Activated CD8-positive, alpha-beta memory T cell treated with anti-CD3 and anti-CD28 coated beads, Interleukin-2, amount 10 ng/mL, durations not matched to agents 7 days and 5 days (primary cell): ENCODE data around the gene CNOT10. TPM values are rescaled to one million over a fixed set of nuclear protein-coding genes. Genes with fewer than 3 reads are reported as not detected.
"Not testable (repeated sequence)": the region's sequence is repeated elsewhere in the genome, so short reads cannot be mapped to it uniquely, and the experiment has no call there.

Experiments
- ATAC-seq: fragments of 150-1000 bp; cut with Tn5 transposase; one replicate; pipeline ENCODE4 v1.10.0; 2021; ENCODE audit warnings: moderate library complexity
- CTCF ChIA-PET: fragments of 350-600 bp; sonication (Branson Sonifier 250); formaldehyde crosslinking; loops from one replicate; lab custom pipeline; 2021; ENCODE audit warnings: antibody characterized with exemption; lab: Charles Lee
- DNase-seq: peaks from one replicate; pipeline ENCODE4 v3.0.0-alpha.2; 2020
- H3K27ac Mint-ChIP-seq: one replicate; pipeline ENCODE4 v1.8.0; 2021; ENCODE audit warnings: mild to moderate bottlenecking, mixed read lengths
- H3K27me3 Mint-ChIP-seq: one replicate; pipeline ENCODE4 v1.8.0; 2021; ENCODE audit warnings: mixed read lengths
- H3K36me3 Mint-ChIP-seq: one replicate; pipeline ENCODE4 v1.8.0; 2021; ENCODE audit warnings: mild to moderate bottlenecking, mixed read lengths
- H3K4me1 Mint-ChIP-seq: one replicate; pipeline ENCODE4 v1.8.0; 2021; ENCODE audit warnings: mixed read lengths
- H3K4me3 Mint-ChIP-seq: one replicate; pipeline ENCODE4 v1.8.0; 2021; ENCODE audit warnings: mild to moderate bottlenecking, moderate library complexity, mixed read lengths
- H3K9me3 Mint-ChIP-seq: one replicate; pipeline ENCODE4 v1.8.0; 2022; ENCODE audit warnings: low read depth, mixed read lengths
- total RNA-seq, 2 experiments: library from RNA; stranded (reverse); gene quantifications; one replicate each; pipeline ENCODE4 v1.2.3, GENCODE V29; 2021

CNOT10 gene
- total RNA-seq, 2 experiments from 2014 or later: 52.8 to 55.4 TPM

- peaks cover 17% of the 10 kb centered on the region for H3K27me3 Mint-ChIP-seq
- CTCF ChIA-PET: interaction anchor here (0.7 to 1.6 kb wide), 3 partner anchors 16 to 1015 kb away, joined by 3 read pairs; no protein-coding TSS in a partner anchor
- DNase-seq, ATAC-seq, H3K9me3 Mint-ChIP-seq, H3K4me3 Mint-ChIP-seq, H3K27ac Mint-ChIP-seq, H3K4me1 Mint-ChIP-seq, H3K36me3 Mint-ChIP-seq: not testable (repeated sequence)
Observed at GRCh38 chr3:32669226-32669625, 15.8 kb upstream of the CNOT10 start.

DNA sequence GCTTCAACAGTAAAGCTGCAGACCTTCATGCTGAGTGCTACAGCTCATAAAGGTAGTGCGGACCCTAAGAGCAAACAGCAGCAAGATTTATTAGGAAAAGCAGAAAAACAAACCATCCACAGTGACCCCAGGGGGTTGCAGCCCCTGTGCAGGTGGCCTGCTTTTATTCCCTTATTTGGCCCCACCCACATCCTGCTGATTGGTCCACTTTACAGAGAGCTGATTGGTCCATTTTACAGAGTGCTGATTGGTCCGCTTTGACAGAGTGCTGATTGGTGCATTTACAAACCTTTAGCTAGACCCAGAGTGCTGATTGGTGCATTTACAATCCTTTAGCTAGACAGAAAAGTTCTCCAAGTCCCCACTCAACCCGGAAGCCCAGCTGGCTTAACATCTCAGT lies 11.3 kb upstream of the CNOT10 start:
- CTCF ChIA-PET: interaction anchor here (1.0 to 1.7 kb wide), 3 partner anchors 9 to 12 kb away, joined by 3 to 5 read pairs (median 3); partner anchors contain the start of gene CNOT10
- H3K27ac Mint-ChIP-seq, H3K9me3 Mint-ChIP-seq, H3K36me3 Mint-ChIP-seq, ATAC-seq, H3K4me3 Mint-ChIP-seq, DNase-seq, H3K4me1 Mint-ChIP-seq: not testable (repeated sequence)
- H3K27me3 Mint-ChIP-seq: peaks cover 10% of the 10 kb centered on the region

- Mint-ChIP-seq H3K27ac (no peak overlapping the region), H3K36me3 (no peaks in the 10 kb centered on the region), H3K4me1 (peaks cover 7% of the 10 kb centered on the region), H3K9me3 (no peaks in the 10 kb centered on the region), H3K4me3 (no peak overlapping the region), H3K27me3 (peaks cover 12% of the 10 kb centered on the region)
- ATAC-seq (no peak), DNase-seq (no peak)
- CTCF ChIA-PET: interaction anchor here (0.7 kb wide), 1 partner anchor 163 kb away, joined by 4 read pairs; no protein-coding TSS in a partner anchor
Observed at GRCh38 chr3:32675164-32675563, 9.8 kb upstream of the CNOT10 start.

DNA sequence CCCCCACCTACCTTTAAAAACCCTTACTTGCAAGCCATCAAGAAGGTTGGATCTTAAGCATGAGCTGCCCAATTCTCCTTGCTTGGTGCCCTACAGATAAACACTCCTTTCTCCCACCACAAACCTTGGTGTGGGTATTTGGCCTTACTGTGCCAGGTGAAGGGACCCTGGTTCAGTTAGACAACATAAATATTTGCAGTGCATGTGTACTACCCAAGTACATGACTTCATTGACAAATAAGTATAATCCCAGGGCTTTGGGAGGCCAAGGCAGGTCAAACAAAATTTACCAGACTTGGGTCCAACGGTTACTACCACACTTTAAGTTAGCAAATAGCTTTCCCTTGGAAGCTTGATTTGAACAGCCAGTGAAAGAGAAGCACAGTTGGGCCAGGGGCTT lies 9.3 kb upstream of the CNOT10 start:
- H3K36me3 Mint-ChIP-seq: no peaks in the 10 kb centered on the region
- no peak overlapping the region for H3K4me3 Mint-ChIP-seq
- no peak overlapping the region for H3K27ac Mint-ChIP-seq
- no peak for ATAC-seq
- CTCF ChIA-PET: no interaction called here
- H3K9me3 Mint-ChIP-seq: no peaks in the 10 kb centered on the region
- DNase-seq: no peak
- H3K4me1 Mint-ChIP-seq: peaks cover 7% of the 10 kb centered on the region
- H3K27me3 Mint-ChIP-seq: peaks cover 12% of the 10 kb centered on the region

GRCh38 chr3:32681811-32682210 lies 3.2 kb upstream of the CNOT10 start:
- Mint-ChIP-seq H3K4me1 (peaks cover 29% of the 10 kb centered on the region), H3K36me3 (peaks cover 2% of the 10 kb centered on the region), H3K27ac (no peak overlapping the region), H3K27me3 (peaks cover 6% of the 10 kb centered on the region), H3K4me3 (no peak overlapping the region), H3K9me3 (no peaks in the 10 kb centered on the region)
- CTCF ChIA-PET: no interaction called here
- DNase-seq: no peak
- no peak for ATAC-seq

GRCh38 chr3:32684029-32684799 lies 774 bp upstream of the CNOT10 start:
- DNase-seq: no peak
- Mint-ChIP-seq H3K4me1 (peaks cover 35% of the 10 kb centered on the region), H3K4me3 (peak overlapping the region; percentile 90), H3K27me3 (peaks cover 6% of the 10 kb centered on the region), H3K36me3 (peaks cover 10% of the 10 kb centered on the region), H3K27ac (peak overlapping the region; percentile 79), H3K9me3 (no peaks in the 10 kb centered on the region)
- CTCF ChIA-PET: interaction anchor here (0.8 to 1.5 kb wide), 6 partner anchors 11 to 174 kb away, joined by 3 to 7 read pairs (median 4); no protein-coding TSS in a partner anchor
- no peak for ATAC-seq

GRCh38 chr3:32685543-32686185 lies 676 bp downstream of the CNOT10 start:
- no peaks in the 10 kb centered on the region for H3K9me3 Mint-ChIP-seq
- H3K36me3 Mint-ChIP-seq: peaks cover 17% of the 10 kb centered on the region
- CTCF ChIA-PET: interaction anchor here (1.1 to 1.5 kb wide), 5 partner anchors 11 to 176 kb away, joined by 3 to 7 read pairs (median 4); no protein-coding TSS in a partner anchor

DNA sequence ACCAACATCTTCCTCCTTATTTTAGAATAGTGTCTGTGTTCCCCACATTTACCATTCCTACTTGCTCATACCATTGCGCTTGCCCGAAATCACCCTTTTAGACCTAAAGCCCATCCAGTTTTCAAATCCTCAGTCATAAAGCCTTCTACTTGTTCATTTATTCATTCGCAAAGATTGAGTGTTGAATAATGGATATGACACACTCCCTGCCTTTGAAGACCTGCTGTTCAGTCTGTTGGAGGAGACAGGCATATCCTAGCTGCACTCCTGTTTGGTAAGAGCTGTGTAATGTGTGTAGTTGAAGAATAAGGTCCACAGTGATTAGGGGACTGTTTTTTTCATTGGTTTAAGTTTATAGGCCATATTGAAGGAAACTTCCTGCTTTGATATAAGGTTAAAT lies 1.7 kb downstream of the CNOT10 start:
- no peak for ATAC-seq
- Mint-ChIP-seq H3K27me3 (no peaks in the 10 kb centered on the region), H3K9me3 (no peaks in the 10 kb centered on the region), H3K27ac (peak overlapping the region; percentile 62), H3K4me1 (peaks cover 35% of the 10 kb centered on the region), H3K4me3 (peak overlapping the region; percentile 90), H3K36me3 (peaks cover 17% of the 10 kb centered on the region)
- CTCF ChIA-PET: no interaction called here
- no peak for DNase-seq

More at GRCh38 chr3:32685543-32686185, 676 bp downstream of the CNOT10 start:
- Mint-ChIP-seq H3K27me3 (no peaks in the 10 kb centered on the region), H3K4me3 (peak overlapping the region; percentile 90), H3K27ac (peak overlapping the region; percentile 93), H3K4me1 (peaks cover 35% of the 10 kb centered on the region)
- DNase-seq (peak; percentile 59), ATAC-seq (no peak)

DNA sequence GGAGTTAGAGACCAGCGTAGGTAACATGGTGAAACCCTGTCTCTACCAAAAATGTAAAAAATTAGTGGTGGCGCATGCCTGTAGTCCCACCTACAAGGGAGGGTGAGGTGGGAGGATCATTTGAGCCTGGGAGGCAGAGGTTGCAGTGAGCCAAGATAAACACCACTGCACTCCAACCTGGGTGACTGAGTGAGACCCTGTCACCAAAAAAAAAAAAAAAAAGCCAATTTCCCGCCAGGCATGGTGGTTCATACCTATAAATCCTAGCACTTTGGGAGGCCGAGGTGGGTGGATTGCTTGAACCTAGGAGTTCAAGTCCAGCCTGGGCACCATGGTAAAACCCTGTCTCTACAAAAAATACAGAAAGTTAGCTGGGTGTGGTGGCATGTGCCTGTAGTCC lies 6.9 kb downstream of the CNOT10 start:
- no peak overlapping the region for H3K27ac Mint-ChIP-seq
- peaks cover 15% of the 10 kb centered on the region for H3K4me1 Mint-ChIP-seq
- CTCF ChIA-PET: interaction anchor here (1.2 kb wide), 1 partner anchor 42 kb away, joined by 3 read pairs; no protein-coding TSS in a partner anchor
- no peak for DNase-seq
- no peaks in the 10 kb centered on the region for H3K27me3 Mint-ChIP-seq
- H3K36me3 Mint-ChIP-seq: peaks cover 21% of the 10 kb centered on the region
- ATAC-seq: no peak
- no peak overlapping the region for H3K4me3 Mint-ChIP-seq
- H3K9me3 Mint-ChIP-seq: no peaks in the 10 kb centered on the region

GRCh38 chr3:32696523-32696922 lies 11.5 kb downstream of the CNOT10 start:
- Mint-ChIP-seq H3K4me1 (peaks cover 6% of the 10 kb centered on the region), H3K9me3 (no peaks in the 10 kb centered on the region), H3K27me3 (no peaks in the 10 kb centered on the region), H3K4me3 (no peak overlapping the region), H3K36me3 (peaks cover 19% of the 10 kb centered on the region), H3K27ac (no peak overlapping the region)
- CTCF ChIA-PET: interaction anchor here (1.4 kb wide), 2 partner anchors 9 to 11 kb away, joined by 4 to 6 read pairs; partner anchors contain the start of gene CNOT10
- ATAC-seq (no peak), DNase-seq (no peak)

DNA sequence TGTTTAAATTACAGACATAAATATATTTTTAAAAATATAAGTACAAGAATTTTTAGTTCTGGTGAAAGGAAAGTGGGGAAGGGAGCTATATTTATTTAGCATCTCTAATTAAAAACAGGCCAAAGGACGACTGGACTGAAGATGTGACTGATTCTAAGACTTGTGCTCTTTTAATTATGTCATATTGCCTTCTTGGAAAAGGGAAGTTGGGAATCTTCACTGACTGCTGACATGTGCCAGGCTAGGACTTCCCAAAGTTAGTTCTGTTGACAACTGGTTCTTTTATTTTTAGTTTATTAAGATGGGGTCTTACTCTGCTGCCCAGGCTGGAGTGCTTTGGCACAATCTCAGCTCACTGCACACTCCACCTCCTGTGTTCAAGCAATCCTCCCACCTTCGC lies 13.5 kb downstream of the CNOT10 start:
- CTCF ChIA-PET: interaction anchor here (1.0 kb wide), 1 partner anchor 14 kb away, joined by 3 read pairs; no protein-coding TSS in a partner anchor
- Mint-ChIP-seq H3K36me3 (peaks cover 22% of the 10 kb centered on the region), H3K27me3 (no peaks in the 10 kb centered on the region), H3K27ac (no peak overlapping the region), H3K9me3 (no peaks in the 10 kb centered on the region), H3K4me1 (peaks cover 13% of the 10 kb centered on the region), H3K4me3 (no peak overlapping the region)
- DNase-seq (no peak), ATAC-seq (no peak)

DNA sequence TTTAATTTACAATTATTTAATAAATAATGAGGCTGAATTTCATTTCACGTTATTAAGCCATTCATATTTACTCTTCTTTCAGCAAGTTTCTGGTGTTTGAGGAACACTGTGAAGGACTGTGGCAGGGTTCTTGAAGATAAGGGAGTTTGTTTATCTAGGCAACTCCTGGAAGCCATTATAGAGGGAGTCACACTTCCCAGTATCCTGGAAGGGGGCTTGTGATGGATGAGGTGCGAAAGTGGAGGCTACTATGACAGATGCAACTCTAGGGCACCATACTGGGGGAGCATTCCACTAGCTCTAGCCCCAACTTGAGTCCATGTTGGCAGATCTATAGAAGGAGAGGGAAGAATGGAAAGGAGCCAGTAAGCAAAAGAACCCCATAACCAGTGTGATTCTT lies 14.4 kb downstream of the CNOT10 start:
- no peak for ATAC-seq
- Mint-ChIP-seq H3K27me3 (no peaks in the 10 kb centered on the region), H3K4me1 (peaks cover 16% of the 10 kb centered on the region), H3K4me3 (no peak overlapping the region), H3K36me3 (peaks cover 22% of the 10 kb centered on the region), H3K27ac (no peak overlapping the region), H3K9me3 (no peaks in the 10 kb centered on the region)
- CTCF ChIA-PET: no interaction called here
- DNase-seq: no peak

GRCh38 chr3:32700244-32700643 lies 15.3 kb downstream of the CNOT10 start:
- CTCF ChIA-PET: interaction anchor here (0.7 kb wide), 1 partner anchor 52 kb away, joined by 3 read pairs; no protein-coding TSS in a partner anchor
- H3K4me1 Mint-ChIP-seq: peaks cover 16% of the 10 kb centered on the region

More at GRCh38 chr3:32700244-32700643, 15.3 kb downstream of the CNOT10 start:
- DNase-seq (no peak), ATAC-seq (no peak)
- H3K4me3 Mint-ChIP-seq: no peak overlapping the region
- H3K9me3 Mint-ChIP-seq: no peaks in the 10 kb centered on the region
- H3K27ac Mint-ChIP-seq: no peak overlapping the region
- H3K27me3 Mint-ChIP-seq: no peaks in the 10 kb centered on the region
- peaks cover 22% of the 10 kb centered on the region for H3K36me3 Mint-ChIP-seq
